GM18907 (cell line): Measurements from ENCODE around the gene ATRN.

Experiments
- ATAC-seq: cut with Tn5 transposase; IDR thresholded peaks from one replicate; pipeline ENCODE4 v1.9.1; 2021; ENCODE audit warnings: mild to moderate bottlenecking, moderate library complexity; ENCODE audit not compliant: unreplicated experiment

ATRN gene

DNA sequence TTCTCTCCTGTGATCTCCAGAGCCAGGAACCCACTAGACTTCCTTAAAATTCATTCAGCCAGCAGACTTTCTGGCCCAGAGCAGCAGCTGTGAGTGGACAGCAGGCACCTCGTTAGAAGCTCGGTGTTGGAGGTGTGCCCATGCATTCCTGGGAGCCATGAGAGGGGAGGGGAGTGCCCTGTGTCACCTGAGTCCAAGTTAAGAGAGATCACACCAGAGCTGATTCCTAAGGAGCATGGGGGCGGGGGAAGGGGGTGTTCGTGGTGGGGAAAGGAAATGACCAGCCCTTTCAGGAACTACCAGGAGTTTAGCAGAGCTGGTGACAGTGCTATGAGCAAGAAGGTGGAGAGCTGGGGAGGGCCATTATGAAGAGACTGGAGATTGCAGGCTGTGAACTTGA is 145.4 kb downstream of the ATRN start:
- ATAC-seq: no peak

- no peak for ATAC-seq
Measured at GRCh38 chr20:3621111-3621510, 150.3 kb downstream of the ATRN start.

DNA sequence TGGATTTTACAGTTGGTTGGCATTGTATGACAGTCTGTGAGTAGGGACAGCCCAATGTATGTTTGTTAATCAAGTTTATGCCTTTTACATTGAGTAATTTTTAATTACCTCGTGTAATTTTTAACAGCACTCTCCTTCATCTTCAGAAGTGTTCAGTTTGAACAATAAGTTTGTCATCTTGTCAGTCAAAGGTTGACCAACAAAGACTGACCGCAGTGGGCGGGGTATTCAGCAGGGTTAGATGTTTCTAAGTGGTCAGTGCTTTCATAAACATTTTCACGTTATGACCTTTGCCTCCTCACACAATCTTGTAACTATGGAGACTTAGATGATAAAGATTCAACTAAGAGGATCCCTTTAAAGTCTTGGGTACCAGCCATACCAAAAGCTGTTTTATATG is 151.6 kb downstream of the ATRN start:
- no peak for ATAC-seq

DNA sequence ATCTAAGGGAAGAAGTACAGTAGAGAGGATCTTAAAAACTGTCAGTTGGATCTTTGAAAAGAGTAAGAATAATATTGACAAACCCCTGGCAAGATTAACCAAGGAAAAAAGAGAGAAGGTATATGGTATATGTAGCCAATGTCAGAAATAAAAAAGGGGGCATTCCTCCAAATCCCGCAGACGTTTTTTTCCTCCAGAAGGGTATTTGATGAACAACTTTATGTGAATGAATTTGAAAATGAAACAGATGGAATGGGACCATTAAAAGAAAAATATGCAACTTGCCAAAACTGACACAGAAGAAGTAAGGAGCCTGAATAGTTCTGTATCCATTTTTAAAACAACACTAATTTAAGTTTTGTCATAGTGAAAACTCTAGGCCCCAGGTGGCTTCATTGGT is 156.7 kb downstream of the ATRN start:
- ATAC-seq: no peak

GRCh38 chr20:3628502-3629314 is 157.9 kb downstream of the ATRN start:
- no peak for ATAC-seq

DNA sequence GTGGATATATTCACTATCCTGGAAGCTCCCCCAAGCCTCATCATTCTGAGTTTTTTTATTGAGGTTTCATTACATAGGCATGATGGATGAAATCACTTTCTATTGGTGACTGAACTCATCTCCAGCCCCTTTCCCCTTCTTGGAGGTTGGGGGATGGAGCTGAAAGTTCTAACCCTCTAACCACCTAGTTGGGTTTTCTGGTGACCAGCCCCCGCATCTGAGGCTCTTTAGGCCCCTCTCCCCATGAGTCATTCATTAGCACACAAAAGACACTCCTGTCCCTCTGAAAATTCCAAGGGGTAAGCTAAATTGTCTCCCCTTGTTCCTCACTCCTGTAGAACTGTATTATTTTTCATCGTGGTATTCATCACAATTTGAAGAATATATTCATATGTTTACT is 159.1 kb downstream of the ATRN start:
- no peak for ATAC-seq

DNA sequence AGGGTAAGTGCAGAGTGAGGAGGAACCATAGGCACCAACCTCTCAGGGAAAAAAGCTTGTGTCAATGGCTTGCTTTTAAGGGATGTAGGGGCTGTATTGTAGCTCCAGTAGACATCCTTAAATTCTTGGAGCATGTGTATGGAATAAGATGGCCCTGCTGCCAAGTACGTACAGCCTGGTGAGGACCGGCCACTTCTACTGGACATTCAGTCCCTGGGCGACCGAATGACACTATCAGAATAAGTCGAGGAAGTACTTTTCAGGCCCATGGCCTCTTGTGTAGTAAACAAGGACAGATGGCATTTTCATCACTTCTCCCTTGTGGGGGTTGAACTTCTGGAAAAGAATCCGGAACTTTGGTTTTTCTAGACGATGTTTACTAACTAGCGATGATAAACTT is 159.6 kb downstream of the ATRN start:
- ATAC-seq: no peak

GRCh38 chr20:3631534-3631933 is 160.7 kb downstream of the ATRN start:
- ATAC-seq: no peak

DNA sequence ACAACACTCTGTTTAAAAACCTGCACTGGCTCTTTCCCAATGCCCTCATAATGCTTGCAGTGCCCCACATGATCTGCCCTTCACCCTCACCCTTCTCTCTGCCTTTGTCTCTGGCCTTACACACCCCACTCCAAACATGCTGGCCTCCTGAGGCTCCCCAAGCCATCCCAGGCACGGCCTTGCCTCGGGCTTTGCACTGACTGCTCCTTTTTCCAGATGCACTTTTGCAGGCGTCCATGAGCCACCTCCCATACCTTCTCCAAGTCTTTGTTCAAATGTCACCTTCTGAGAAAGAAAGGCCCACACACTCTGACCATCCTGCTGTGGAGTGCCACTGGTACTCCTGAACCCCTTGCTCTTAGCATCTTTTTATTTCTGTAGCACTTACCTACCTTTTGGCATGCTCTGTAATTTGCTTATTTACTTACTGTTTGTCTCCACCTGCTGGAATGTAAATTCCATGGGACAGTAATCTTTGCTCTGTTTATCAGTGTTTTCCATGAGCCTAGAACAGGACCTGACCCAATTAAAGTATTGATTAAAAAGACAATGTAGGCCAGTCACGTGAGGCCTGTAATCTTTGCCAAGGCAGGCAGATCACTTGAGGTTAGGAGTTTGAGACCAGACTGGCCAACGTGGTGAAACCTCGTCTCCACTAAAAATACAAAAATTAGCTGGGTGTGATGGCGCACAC is 161.6 kb downstream of the ATRN start:
- no peak for ATAC-seq

DNA sequence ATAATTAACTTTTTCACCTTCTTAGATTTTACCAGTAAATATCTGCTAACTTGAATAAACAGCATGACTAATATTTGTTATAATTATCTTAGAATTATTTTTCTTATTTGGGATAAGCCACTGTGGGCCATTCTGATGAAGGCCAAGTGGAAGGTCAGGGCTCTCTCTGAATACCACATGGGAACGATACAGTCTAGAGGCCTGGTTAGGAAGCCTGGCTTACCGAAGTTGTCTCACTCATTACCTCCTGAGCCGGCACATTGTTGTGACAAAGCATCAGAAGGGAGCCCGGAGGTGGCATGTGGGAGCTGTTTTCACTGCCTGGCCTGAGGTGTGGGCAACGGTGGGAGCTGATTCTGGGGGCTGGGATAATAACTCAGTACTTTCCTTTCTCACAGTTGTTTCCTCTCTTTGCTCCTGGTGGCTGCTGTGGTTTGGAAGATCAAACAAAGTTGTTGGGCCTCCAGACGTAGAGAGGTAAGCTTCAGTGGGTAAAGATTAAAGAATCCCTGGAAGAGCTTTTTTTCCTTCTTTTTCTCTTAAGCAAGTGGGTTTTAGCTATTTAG is 163.2 kb downstream of the ATRN start:
- ATAC-seq: no peak

DNA sequence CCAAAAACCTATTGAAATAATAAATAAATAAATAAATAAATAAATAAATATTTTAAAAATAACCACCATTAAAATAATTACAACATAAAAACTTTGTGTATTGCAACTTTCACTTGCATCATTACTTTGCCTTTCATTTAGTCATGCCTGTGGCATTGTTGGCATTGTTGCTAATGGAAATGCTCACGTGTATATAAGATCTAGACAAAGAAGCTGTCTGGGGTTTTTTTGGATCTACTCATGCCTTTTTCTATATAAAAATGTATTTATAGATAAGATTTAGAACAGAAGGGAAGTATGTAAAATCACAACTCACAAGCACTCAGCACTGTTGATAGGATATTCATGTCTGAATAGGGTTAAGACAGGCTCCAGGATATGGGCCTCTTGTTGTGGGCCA is 164.5 kb downstream of the ATRN start:
- no peak for ATAC-seq

GRCh38 chr20:3640259-3640658 is 169.4 kb downstream of the ATRN start:
- ATAC-seq: no peak

GRCh38 chr20:3645309-3646066 is 174.7 kb downstream of the ATRN start:
- no peak for ATAC-seq

DNA sequence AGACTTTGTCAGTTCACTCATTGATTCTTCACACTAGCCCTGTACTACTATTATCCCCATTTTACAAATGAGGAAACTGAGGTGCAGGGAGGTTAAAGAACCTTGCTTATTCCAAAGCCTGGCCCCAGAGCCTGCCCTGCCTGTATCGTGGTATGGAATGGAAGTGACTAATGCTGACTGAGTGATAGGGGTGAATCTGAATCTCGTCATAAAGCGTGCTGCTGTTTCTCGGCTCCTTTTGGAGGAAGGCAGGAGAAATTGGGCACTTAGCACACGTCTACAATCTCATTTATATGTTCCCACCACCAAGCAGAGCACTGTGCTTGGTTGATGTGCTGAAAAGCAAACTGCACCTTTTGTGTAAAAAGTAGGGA is 175.2 kb downstream of the ATRN start:
- no peak for ATAC-seq

GRCh38 chr20:3646651-3647050 is 175.8 kb downstream of the ATRN start:
- ATAC-seq: no peak

DNA sequence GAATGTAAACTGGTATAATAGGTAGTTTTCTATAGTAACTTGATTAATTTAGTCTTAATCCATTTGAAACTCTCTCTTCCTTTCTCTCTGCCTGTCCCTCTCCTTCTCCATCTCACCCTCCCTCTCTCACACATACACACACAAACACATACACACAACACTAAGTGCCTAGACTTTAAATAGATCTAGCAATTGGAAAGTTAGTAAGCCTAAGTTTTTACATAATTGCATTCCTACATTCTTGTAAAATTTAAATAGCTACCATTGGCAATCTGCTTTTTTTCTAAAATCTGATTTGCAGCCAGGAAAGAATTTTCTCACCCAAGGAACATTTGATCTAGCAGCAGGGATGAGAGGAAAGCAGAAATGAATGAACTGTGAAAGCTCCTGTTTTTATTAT is 176.7 kb downstream of the ATRN start:
- no peak for ATAC-seq

DNA sequence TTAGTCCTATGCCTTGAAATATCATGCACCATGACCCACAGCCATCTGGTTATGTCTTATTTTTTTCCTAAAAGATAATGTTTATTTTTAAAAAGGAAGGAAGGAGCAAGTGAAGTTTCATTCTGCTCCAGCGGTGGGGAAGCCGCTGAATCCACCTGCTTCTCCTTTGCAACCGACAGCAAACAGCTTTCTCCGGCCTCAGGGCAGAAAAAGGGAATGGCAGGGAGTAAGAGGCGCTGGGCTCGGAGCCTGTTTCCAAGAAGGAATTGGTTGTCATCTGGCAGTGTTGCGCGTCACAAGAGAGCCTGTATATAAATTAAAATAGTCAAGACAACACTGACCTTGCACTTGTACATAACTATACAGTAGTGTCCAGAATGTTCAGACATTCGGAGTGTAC is 178.1 kb downstream of the ATRN start:
- no peak for ATAC-seq

DNA sequence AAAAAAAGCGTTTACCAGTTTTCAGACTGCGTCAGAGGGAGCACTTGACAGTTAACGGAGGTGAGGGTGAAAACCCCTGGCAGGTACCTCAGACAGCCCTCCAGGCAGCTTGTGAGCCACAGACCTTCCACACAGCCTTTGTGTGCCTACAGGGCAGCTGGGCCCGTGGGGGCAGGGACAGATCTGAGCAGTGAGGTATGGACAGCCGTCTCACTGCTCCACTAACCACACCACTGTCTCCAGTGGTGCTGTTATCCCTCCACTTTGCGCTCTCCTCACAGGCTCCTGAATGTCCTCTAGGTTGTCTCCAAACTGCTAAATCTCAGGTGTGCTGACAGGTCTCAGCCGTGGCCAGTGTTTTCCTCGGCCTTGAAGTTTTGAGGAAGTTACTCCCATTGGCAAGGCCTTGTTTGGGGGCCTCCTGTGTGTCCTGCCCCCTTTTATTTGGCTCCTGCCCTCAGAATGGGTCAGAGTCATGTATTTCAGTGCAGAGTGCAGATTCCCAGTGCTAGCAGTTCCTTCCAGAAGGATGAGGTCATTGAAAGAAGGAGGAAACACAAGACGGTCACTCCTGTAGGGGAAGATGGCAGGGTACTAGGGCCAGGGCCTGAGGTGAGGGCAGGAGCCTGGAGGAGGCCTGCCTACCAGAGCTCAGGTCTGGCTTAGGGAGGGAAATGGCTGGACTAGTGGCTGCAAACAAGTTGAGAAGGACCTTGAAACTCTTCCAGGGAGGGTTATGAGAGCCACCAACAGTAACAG is 180.6 kb downstream of the ATRN start:
- ATAC-seq: no peak

DNA sequence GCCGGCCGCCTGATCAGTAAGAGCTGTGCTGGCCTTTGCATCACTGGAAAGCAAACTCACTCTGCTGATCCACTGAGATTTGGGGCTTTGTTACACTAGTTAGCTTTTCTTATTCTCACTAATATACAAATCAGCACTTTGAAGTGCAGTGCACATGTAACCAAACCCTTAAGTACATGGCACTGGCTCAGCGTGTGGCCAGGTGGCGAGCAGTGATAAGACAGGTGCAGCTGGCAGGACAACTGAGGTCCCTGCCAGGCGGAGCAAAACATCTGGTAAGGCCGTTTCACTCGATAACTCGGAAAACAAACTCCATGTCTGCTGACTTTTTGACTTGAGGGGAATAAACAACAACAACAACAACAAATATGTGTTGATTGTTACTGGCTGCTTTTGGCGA is 181.4 kb downstream of the ATRN start:
- no peak for ATAC-seq

- ATAC-seq: no peak
Measured at GRCh38 chr20:3652676-3653596, 182.1 kb downstream of the ATRN start.
